Activated naive CD4-positive, alpha-beta T cell treated with anti-CD3 and anti-CD28 coated beads for 36 hours (primary cell): ENCODE measurements around the gene TMPO. TPM values are rescaled to one million over a fixed set of nuclear protein-coding genes. Genes with fewer than 3 reads are reported as not detected.
"Not testable (repeated sequence)": the region's sequence is repeated elsewhere in the genome, so short reads cannot be mapped to it uniquely, and the experiment has no call there.

ENCODE experiments used
- CTCF ChIA-PET: fragments of 350-600 bp; sonication (Branson Sonifier 250); formaldehyde crosslinking; loops from one replicate; lab custom pipeline; 2021; ENCODE audit warnings: antibody characterized with exemption; lab: Charles Lee
- DNase-seq: peaks from one replicate; pipeline ENCODE4 v3.0.0-alpha.2; 2020
- H3K27ac Mint-ChIP-seq: one replicate; pipeline ENCODE4 v1.8.0; 2021; ENCODE audit warnings: mild to moderate bottlenecking, mixed read lengths
- H3K27me3 Mint-ChIP-seq: one replicate; pipeline ENCODE4 v1.8.0; 2021; ENCODE audit warnings: low read depth, mixed read lengths
- H3K36me3 Mint-ChIP-seq: one replicate; pipeline ENCODE4 v1.8.0; 2021; ENCODE audit warnings: low read depth, mixed read lengths
- H3K4me1 Mint-ChIP-seq: one replicate; pipeline ENCODE4 v1.8.0; 2021; ENCODE audit warnings: low read depth, mixed read lengths
- H3K4me3 Mint-ChIP-seq: one replicate; pipeline ENCODE4 v1.8.0; 2021; ENCODE audit warnings: mild to moderate bottlenecking, moderate library complexity, mixed read lengths
- H3K9me3 Mint-ChIP-seq: one replicate; pipeline ENCODE4 v1.8.0; 2021; ENCODE audit warnings: mixed read lengths
- intact Hi-C: fragments of 100-400 bp; cut with micrococcal nuclease; formaldehyde crosslinking; loops from one replicate; pipeline ENCODE4 v1.15.1; 2023
- total RNA-seq, 2 experiments: library from RNA; stranded (reverse); gene quantifications; one replicate each; pipeline ENCODE4 v1.2.3, GENCODE V29; 2021

TMPO gene
- total RNA-seq, 2 experiments from 2014 or later = 326 to 330 TPM

DNA sequence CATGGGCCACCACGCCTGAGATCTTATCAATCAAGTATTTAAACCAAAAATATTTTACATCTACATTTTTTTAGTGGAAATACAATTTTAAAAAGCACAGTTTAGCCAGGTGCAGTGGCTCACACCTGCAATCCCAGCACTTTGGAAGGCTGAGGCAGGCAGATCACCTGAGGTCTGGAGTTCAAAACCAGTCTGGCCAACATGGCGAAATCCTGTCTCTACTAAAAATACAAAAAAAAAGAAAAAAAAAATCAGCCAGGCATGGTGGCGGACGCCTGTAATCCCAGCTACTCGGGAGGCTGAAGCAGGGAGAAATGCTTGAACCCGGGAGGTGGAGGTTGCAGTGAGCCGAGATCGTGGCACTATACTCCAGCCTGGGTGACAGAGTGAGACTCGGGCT lies 27.0 kb upstream of the TMPO start:
- not testable (repeated sequence) for H3K36me3 Mint-ChIP-seq, H3K27ac Mint-ChIP-seq, H3K9me3 Mint-ChIP-seq, H3K4me3 Mint-ChIP-seq, H3K27me3 Mint-ChIP-seq, H3K4me1 Mint-ChIP-seq, DNase-seq
- CTCF ChIA-PET = interaction anchor here (0.6 kb wide), 1 partner anchor 1486 kb away, joined by 3 read pairs; no protein-coding TSS in a partner anchor
- intact Hi-C loops = loop anchor here (5.0 kb wide), 1 partner anchor 61 kb away; no protein-coding TSS in a partner anchor

DNA sequence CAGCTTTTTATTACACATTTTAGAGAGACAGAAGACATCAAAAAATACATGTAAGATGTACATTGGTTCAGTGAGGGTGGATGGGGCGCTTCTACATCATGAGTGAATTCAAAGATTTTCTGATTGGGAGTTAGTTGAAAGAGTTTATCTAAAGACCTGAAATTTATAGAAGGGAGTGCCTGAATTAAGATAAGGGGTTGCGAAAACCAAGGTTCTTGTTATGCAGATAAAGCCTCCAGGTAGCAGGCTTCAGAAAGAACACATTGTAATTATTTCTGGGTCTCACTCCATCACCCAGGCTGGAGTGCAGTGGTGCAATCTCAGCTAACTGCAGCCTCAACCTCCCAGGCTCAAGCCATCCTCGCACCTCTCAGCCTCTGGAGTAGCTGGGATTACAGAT lies 26.2 kb upstream of the TMPO start:
- intact Hi-C loops = loop anchor here (5.0 kb wide), 1 partner anchor 62 kb away; no protein-coding TSS in a partner anchor
- Mint-ChIP-seq H3K4me1 (peaks cover 4% of the 10 kb centered on the region), H3K4me3 (no peak overlapping the region), H3K27me3 (no peaks in the 10 kb centered on the region), H3K27ac (no peak overlapping the region), H3K9me3 (no peaks in the 10 kb centered on the region), H3K36me3 (no peaks in the 10 kb centered on the region)
- no peak for DNase-seq
- CTCF ChIA-PET = no interaction called here

DNA sequence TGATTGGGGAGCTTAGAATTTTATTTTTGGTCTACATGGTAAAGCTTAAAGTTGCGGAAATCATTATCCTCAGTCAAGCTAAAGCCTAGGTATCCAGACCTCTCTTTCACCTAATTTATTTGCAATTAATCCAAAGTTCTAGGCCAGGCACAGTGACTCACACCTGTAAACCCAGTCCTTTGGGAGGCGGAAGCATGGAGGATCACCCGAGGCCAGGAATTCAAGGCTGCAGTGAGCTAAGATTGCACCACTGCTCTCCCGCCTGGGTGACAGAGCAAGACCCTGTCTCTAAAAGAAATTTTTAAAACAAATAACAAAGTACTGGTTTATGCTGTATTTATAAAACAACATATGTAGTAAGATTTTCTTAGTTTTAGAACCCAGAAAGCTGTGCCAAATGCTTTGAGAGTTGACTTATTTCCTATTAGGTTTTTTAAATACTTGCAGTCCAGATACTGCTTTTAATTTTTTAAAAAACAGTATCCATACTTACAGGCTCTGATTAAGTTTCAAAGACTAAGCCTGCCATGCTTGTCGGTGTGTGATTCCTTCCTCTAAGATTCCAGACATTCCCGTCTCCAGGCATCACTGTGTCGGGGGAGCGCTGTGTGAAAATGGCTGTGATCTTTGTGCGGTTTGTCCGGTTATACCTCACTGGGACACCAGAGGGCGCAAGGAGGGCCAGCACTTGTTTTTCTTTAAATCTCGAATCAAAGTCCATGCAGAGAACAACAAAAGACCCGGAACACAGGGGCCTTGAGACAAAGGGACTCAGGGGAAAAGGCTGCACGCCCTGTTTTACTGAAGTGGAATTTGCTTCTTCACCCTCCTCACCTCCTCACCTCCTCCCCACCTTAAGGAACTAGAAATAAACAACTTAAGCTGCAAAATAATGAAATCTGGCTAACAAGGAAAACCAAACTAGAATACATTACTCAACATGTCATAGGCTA lies 24.6 kb upstream of the TMPO start:
- DNase-seq = peak; percentile 91
- H3K27me3 Mint-ChIP-seq = no peaks in the 10 kb centered on the region
- H3K4me3 Mint-ChIP-seq = peak overlapping the region; percentile 59
- peak overlapping the region; percentile 87 for H3K27ac Mint-ChIP-seq
- CTCF ChIA-PET = interaction anchor here (0.6 to 5.0 kb wide), 16 partner anchors 10 to 1941 kb away, joined by 3 to 34 read pairs (median 4); partner anchors contain the start of gene TMPO
- no peaks in the 10 kb centered on the region for H3K9me3 Mint-ChIP-seq
- intact Hi-C loops = loop anchor here (1.0 to 2.0 kb wide), 7 partner anchors 13 to 508 kb away; partner anchors contain the start of genes APAF1, IKBIP and SLC25A3
- no peaks in the 10 kb centered on the region for H3K36me3 Mint-ChIP-seq
- peaks cover 4% of the 10 kb centered on the region for H3K4me1 Mint-ChIP-seq

DNA sequence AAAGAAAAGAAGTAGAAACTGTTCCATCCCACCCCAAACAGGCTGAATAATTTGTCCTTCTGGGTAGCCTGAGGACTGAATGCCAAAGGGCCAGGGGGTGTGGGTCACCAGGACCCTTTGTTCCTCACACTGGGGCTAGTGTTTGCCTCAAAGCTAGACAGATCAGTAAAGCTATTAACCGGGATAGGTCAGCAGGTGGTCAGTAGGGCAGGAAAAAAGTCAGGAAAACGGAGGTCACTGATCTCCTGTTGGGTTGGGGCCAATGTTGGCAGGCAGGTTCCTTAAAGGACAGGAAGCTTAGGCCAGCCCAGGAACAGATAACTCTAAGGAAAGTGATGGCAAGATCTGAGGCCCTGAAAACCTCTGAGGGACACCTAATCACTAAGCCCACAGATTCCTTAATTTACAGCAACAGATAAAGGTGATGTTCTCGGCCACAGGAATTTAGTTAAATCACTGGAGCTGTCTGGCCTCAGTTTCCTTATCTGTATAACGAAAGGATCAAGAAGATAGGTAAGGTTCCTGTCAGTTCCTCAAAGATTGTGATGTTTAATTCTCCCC lies 22.7 kb upstream of the TMPO start:
- no peaks in the 10 kb centered on the region for H3K27me3 Mint-ChIP-seq
- no peaks in the 10 kb centered on the region for H3K36me3 Mint-ChIP-seq
- H3K27ac Mint-ChIP-seq = no peak overlapping the region
- intact Hi-C loops = no loop called here
- CTCF ChIA-PET = interaction anchor here (0.6 to 5.0 kb wide), 8 partner anchors 8 to 42 kb away, joined by 3 to 34 read pairs (median 14); partner anchors contain the start of gene TMPO
- no peak for DNase-seq
- no peak overlapping the region for H3K4me3 Mint-ChIP-seq
- no peaks in the 10 kb centered on the region for H3K9me3 Mint-ChIP-seq
- peaks cover 4% of the 10 kb centered on the region for H3K4me1 Mint-ChIP-seq

DNA sequence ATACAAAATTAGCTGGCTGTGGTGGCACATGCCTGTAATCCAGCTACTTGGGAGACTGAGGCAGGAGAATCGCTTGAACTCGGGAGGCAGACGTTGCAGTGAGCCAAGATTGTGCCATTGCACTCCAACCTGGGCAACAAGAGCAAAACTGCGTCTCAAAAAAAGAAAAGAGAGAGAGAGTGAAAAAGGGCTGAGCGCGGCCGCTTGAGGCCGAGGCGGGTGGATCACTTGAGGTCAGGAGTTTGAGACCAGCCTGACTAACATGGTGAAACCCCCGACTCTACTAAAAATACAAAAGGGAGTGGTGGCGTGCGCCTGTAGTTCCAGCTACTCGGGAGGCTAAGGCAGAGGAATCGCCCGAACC lies 14.1 kb upstream of the TMPO start:
- Mint-ChIP-seq H3K27ac (peak overlapping the region; percentile 42), H3K4me1 (peaks cover 16% of the 10 kb centered on the region)
- H3K4me3 Mint-ChIP-seq, H3K27me3 Mint-ChIP-seq, DNase-seq, H3K36me3 Mint-ChIP-seq, H3K9me3 Mint-ChIP-seq: not testable (repeated sequence)
- intact Hi-C loops = loop anchor here (5.0 to 10.0 kb wide), 3 partner anchors 1594 to 1926 kb away; partner anchors contain the start of genes DEPDC4, NEDD1 and SCYL2
- CTCF ChIA-PET = interaction anchor here (0.7 to 1.5 kb wide), 2 partner anchors 8 to 10 kb away, joined by 3 to 23 read pairs; no protein-coding TSS in a partner anchor

DNA sequence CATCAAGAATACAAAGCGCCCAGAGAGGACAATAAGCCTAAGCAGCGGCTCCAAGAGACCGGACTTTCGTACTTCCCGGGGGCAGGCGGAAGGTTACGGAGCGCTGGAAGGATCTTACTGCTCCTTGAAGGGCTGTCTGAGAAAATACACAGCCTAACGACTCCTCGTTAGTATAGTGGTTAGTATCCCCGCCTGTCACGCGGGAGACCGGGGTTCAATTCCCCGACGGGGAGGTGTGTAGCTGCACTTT lies 12.1 kb upstream of the TMPO start:
- peaks cover 8% of the 10 kb centered on the region for H3K36me3 Mint-ChIP-seq
- intact Hi-C loops = loop anchor here (1.0 to 10.0 kb wide), 8 partner anchors 12 to 1928 kb away; partner anchors contain the start of genes ACTR6, APAF1, DEPDC4 and NEDD1
- DNase-seq = peak; percentile 92
- CTCF ChIA-PET = interaction anchor here (0.6 kb wide), 1 partner anchor 13 kb away, joined by 3 read pairs; the partner anchor contains the start of gene TMPO
- H3K9me3 Mint-ChIP-seq = peaks cover 2% of the 10 kb centered on the region
- H3K27ac Mint-ChIP-seq = peak overlapping the region; percentile 100
- peaks cover 16% of the 10 kb centered on the region for H3K4me1 Mint-ChIP-seq
- peak overlapping the region; percentile 97 for H3K4me3 Mint-ChIP-seq
- peaks cover 8% of the 10 kb centered on the region for H3K27me3 Mint-ChIP-seq

DNA sequence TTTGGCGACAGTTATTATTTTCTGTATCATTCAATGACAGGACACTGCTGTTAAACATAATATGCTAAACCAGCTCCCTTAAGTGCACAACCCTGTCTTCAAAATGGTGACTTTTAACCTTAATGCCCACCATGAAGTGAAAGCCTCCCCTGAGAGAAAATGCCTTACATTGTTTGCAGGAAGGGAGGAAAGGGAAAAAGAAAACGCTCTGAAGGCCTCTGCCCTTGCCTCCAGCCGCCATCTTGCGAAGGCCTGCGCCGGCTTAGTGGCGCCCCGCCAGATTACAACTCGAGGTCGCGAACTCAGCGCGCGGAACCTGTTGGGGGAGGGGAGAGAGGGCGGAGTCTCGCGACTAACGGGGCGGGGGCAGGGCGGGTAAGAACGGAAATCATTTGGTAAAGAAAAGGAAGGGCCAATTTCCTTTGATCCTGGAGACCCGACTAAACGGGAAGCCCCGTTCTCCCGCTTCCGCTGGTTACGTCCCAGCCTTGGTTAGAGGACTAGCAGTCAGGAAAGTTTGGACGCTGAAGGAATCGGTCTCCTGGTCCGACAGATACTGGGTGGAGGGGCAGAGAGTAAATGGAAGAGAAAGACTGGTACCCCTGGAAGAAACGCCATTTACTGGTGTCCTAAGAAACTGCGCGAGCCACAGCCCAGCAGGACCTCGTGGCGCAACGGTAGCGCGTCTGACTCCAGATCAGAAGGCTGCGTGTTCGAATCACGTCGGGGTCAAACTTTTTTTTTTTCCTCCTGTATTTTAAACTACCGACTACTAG lies 11.6 kb upstream of the TMPO start:
- peak overlapping the region; percentile 97 for H3K4me3 Mint-ChIP-seq
- CTCF ChIA-PET = interaction anchor here (0.6 kb wide), 1 partner anchor 12 kb away, joined by 3 read pairs; the partner anchor contains the start of gene TMPO
- DNase-seq = peak; percentile 97
- H3K4me1 Mint-ChIP-seq = peaks cover 16% of the 10 kb centered on the region
- peaks cover 8% of the 10 kb centered on the region for H3K36me3 Mint-ChIP-seq
- intact Hi-C loops = loop anchor here (1.0 to 10.0 kb wide), 9 partner anchors 12 to 1929 kb away; partner anchors contain the start of genes ACTR6, APAF1, BLTP3B and DEPDC4
- peaks cover 8% of the 10 kb centered on the region for H3K27me3 Mint-ChIP-seq
- H3K27ac Mint-ChIP-seq = peak overlapping the region; percentile 100
- H3K9me3 Mint-ChIP-seq = peaks cover 2% of the 10 kb centered on the region

DNA sequence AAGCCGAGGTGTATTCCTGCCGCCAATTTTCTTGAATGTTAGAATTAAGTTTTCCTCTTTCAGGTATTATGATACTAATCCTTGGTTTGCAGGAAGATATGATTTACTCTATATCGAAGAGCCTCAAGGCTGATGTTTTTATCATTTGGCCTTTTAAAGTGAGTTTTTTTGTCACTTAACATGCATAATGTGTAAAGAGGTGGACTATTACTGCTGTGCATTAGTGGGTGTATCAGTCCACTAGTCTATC lies 11.1 kb upstream of the TMPO start:
- CTCF ChIA-PET = no interaction called here
- Mint-ChIP-seq H3K4me3 (peak overlapping the region; percentile 97), H3K4me1 (peaks cover 16% of the 10 kb centered on the region), H3K27ac (peak overlapping the region; percentile 100), H3K36me3 (peaks cover 8% of the 10 kb centered on the region), H3K9me3 (peaks cover 2% of the 10 kb centered on the region), H3K27me3 (peaks cover 8% of the 10 kb centered on the region)
- no peak for DNase-seq
- intact Hi-C loops = loop anchor here (2.0 to 10.0 kb wide), 4 partner anchors 1597 to 1929 kb away; partner anchors contain the start of genes BLTP3B, DEPDC4, NEDD1 and SCYL2

DNA sequence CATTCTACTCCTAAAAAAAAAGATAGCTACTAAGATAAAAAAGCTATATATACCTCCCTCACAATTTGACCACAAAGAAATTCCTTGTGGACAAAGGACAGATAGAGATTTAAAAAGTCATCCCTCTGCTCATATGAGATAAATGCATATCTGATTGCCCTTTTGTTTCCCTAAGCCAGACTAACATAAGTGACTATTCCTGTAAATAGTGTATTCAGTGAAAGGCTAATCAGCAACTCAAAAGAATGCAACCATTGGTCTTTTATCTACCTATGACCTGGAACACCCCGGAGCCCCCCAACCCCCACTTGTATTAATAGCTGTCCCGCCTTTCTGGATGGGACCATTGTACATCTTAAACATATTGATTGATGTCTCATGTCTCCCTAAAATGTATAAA lies 6.3 kb upstream of the TMPO start:
- H3K4me3 Mint-ChIP-seq = no peak overlapping the region
- peaks cover 10% of the 10 kb centered on the region for H3K36me3 Mint-ChIP-seq
- intact Hi-C loops = loop anchor here (10.0 kb wide), 1 partner anchor 1934 kb away; no protein-coding TSS in a partner anchor
- DNase-seq = no peak
- no peak overlapping the region for H3K27ac Mint-ChIP-seq
- H3K9me3 Mint-ChIP-seq = peaks cover under 1% of the 10 kb centered on the region
- CTCF ChIA-PET = interaction anchor here (0.9 to 1.1 kb wide), 2 partner anchors 8 to 135 kb away, joined by 3 read pairs; no protein-coding TSS in a partner anchor
- peaks cover 25% of the 10 kb centered on the region for H3K4me1 Mint-ChIP-seq
- H3K27me3 Mint-ChIP-seq = peaks cover 1% of the 10 kb centered on the region

DNA sequence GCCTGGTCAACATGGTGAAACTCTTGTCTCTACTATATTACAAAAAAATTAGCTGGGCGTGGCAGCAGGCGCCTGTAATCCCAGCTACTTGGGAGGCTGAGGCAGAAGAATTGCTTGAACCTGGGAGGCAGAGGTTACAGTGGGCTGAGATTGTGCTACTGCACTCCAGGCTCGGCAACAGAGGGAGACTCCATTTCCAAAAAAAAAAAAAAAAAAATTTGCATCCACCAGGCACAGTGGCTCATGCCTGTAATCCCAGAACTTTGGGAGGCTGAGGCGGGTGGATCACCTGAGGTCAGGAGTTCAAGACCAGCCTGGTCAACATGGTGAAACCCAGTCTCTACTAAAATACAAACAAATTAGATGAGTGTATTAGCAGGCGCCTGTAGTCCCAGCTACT lies 3.6 kb upstream of the TMPO start:
- intact Hi-C loops, H3K4me3 Mint-ChIP-seq, H3K9me3 Mint-ChIP-seq, H3K27me3 Mint-ChIP-seq, H3K27ac Mint-ChIP-seq, CTCF ChIA-PET, DNase-seq: not testable (repeated sequence)
- Mint-ChIP-seq H3K4me1 (peaks cover 14% of the 10 kb centered on the region), H3K36me3 (peaks cover 25% of the 10 kb centered on the region)

DNA sequence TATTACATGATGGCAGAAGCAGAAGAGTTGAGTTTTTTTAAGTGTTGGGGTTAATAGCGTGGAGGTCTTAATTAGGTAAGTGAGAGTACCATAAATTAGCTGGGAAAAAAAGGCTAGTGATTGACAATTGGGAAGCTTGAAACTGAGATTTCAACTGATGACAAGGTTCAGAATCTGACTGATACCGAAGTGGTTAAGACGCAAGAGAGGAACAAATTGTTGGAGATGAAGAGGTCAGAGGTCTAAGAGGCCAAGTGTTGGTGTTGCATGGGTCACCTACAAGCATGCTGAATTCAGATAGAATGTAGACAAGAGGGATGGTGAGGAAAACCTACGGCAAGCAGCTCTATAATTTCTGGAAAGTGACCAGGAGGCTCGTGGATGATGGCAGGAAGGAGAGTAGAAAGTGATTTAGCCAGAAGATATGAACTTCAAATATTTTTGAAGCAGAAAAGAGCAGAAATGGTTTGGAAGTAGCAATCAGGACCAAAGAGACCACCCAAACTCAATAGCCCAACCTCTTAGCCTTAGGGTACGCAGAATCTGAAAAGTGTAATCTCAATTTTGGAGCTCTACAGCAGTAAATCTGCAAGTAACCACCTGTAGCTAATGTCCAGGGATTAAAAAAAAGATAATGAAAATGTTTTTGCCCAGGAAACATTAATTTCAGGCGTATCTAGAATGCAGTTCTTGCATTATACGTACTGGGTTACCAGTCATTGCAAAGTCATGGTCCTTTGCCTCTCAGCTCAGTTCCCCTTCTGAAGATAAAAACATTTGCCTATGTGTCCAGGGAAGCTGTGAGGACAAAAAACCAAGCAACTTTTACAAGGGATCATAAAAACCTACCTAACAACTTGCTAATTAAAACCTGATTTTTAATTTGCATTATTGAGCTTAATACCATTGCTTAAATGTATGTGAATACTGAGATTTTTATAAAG lies 1.7 kb upstream of the TMPO start:
- DNase-seq = no peak
- no peaks in the 10 kb centered on the region for H3K27me3 Mint-ChIP-seq
- peaks cover 41% of the 10 kb centered on the region for H3K36me3 Mint-ChIP-seq
- intact Hi-C loops = no loop called here
- CTCF ChIA-PET = interaction anchor here (1.0 to 1.7 kb wide), 5 partner anchors 8 to 22 kb away, joined by 3 to 13 read pairs (median 3); no protein-coding TSS in a partner anchor
- H3K4me1 Mint-ChIP-seq = peaks cover 18% of the 10 kb centered on the region
- no peaks in the 10 kb centered on the region for H3K9me3 Mint-ChIP-seq
- peak overlapping the region; percentile 99 for H3K27ac Mint-ChIP-seq
- peak overlapping the region; percentile 95 for H3K4me3 Mint-ChIP-seq
